GM19395 (cell line): ENCODE measurements around the gene AFAP1.
A peak's percentile ranks its signal among the peaks of the same experiment; 100 is the strongest.

Experiments used
- ATAC-seq: cut with Tn5 transposase; IDR thresholded peaks from one replicate; pipeline ENCODE4 v1.9.1; 2021; ENCODE audit warnings: mild to moderate bottlenecking, moderate library complexity; ENCODE audit not compliant: unreplicated experiment

The AFAP1 gene

GRCh38 chr4:7775396-7775795 is 164.3 kb downstream of the AFAP1 start:
- no peak for ATAC-seq

- ATAC-seq, result no peak
These were observed 165.1 kb downstream of the AFAP1 start for GRCh38 chr4:7774301-7775294.

- ATAC-seq, result no peak
These were observed 166.1 kb downstream of the AFAP1 start for GRCh38 chr4:7773401-7774180.

- ATAC-seq, result no peak
These were observed 166.8 kb downstream of the AFAP1 start for GRCh38 chr4:7772711-7773385.

- ATAC-seq, result peak; percentile 94
These were observed 167.8 kb downstream of the AFAP1 start for GRCh38 chr4:7771541-7772507.

GRCh38 chr4:7771056-7771455 is 168.6 kb downstream of the AFAP1 start:
- ATAC-seq, result no peak

GRCh38 chr4:7770224-7771050 is 169.2 kb downstream of the AFAP1 start:
- ATAC-seq, result no peak

GRCh38 chr4:7769396-7770223 is 170.1 kb downstream of the AFAP1 start:
- ATAC-seq, result no peak

GRCh38 chr4:7768736-7769135 is 170.9 kb downstream of the AFAP1 start:
- ATAC-seq, result no peak

- ATAC-seq, result no peak
These were observed 171.7 kb downstream of the AFAP1 start for GRCh38 chr4:7767966-7768365.

GRCh38 chr4:7767526-7767925 is 172.1 kb downstream of the AFAP1 start:
- ATAC-seq, result no peak

- no peak for ATAC-seq
These were observed 172.9 kb downstream of the AFAP1 start for GRCh38 chr4:7766661-7767345.

GRCh38 chr4:7766086-7766485 is 173.6 kb downstream of the AFAP1 start:
- no peak for ATAC-seq

GRCh38 chr4:7765666-7766065 is 174.0 kb downstream of the AFAP1 start:
- ATAC-seq, result no peak

GRCh38 chr4:7764466-7764865 is 175.2 kb downstream of the AFAP1 start:
- ATAC-seq, result no peak

GRCh38 chr4:7763788-7764187 is 175.9 kb downstream of the AFAP1 start:
- ATAC-seq, result no peak

- no peak for ATAC-seq
These were observed 176.6 kb downstream of the AFAP1 start for GRCh38 chr4:7763106-7763505.
